Lower leg skin (tissue), 4 donors: ENCODE results near the gene GALNT12. TPM values are rescaled to one million over a fixed set of nuclear protein-coding genes. Genes with fewer than 3 reads are reported as not detected.
A peak's percentile ranks its signal among the peaks of the same experiment; 100 is the strongest.

ENCODE experiments used
- DNase-seq, 2 donors: peaks; one replicate each; pipeline ENCODE4 v3.0.0-alpha.2; 2019; ENCODE audit warnings: low spot score in 2 of 2
- H3K4me3 ChIP-seq: fragments of 200-600 bp; sonication (generic); 2 replicates; pipeline ENCODE4 v1.5.1; 2017; ENCODE audit warnings: mild to moderate bottlenecking, low read depth; ENCODE audit not compliant: poor library complexity, severe bottlenecking
- POLR2A ChIP-seq, 2 donors: fragments of 450-650 bp; IDR thresholded peaks; one replicate each; pipeline ENCODE4 v1.6.1; 2016 to 2017; ENCODE audit warnings: antibody characterized with exemption in 2 of 2, mild to moderate bottlenecking in 1 of 2, moderate library complexity in 1 of 2
- WGBS, 2 donors: methylation state at CpG; one replicate each; pipeline ENCODE4 v1.1.5; 2018; 5-methylcytosine and 5-hydroxymethylcytosine counted together
- intact Hi-C: fragments of 100-400 bp; cut with DNase I; formaldehyde crosslinking; loops from one replicate; pipeline ENCODE4 v1.15.0; 2023; ENCODE audit warnings: low total_unique reads
- total RNA-seq, 4 donors: library from RNA; depleted of rRNA; stranded (reverse); fragments of >200 nt; gene quantifications; one replicate each; pipeline ENCODE4 v1.1.0, GENCODE V29; 2016
- TF ChIP-seq, protein P1 (sequence below), 3 donors: fragments of 450-650 bp; IDR thresholded peaks; one replicate each; pipeline ENCODE4 v1.5.1; 2016; ENCODE audit warnings: antibody characterized with exemption in 3 of 3, mild to moderate bottlenecking in 3 of 3, moderate library complexity in 2 of 3

Gene GALNT12
- total RNA-seq, 4 donors from 2014 or later = 4.9 to 8.5 (median 6.4) TPM

DNA sequence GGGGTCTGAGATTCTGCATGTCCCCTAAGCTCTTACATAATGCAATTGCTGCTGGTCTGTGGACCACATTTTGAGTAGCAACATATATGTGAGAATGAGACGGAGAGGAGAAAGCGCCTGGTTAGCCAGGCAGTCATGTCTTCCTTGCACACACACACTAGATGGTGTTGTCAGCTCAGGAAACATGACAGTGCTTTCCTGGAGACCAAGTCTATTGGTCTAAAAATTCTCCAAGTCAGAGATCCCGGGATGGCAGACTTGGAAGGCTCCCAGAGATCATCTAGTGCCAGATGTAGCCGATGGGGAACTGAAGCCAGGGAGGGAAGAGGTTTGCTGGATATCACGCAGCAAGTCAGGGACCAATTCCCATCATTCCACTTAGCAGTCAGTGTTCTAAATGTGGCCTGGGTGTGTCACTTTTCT is 53.4 kb downstream of the GALNT12 start:
- peak; percentile 61 to 91 for DNase-seq
- intact Hi-C loops = no loop called here
- TF ChIP-seq, protein P1, sequence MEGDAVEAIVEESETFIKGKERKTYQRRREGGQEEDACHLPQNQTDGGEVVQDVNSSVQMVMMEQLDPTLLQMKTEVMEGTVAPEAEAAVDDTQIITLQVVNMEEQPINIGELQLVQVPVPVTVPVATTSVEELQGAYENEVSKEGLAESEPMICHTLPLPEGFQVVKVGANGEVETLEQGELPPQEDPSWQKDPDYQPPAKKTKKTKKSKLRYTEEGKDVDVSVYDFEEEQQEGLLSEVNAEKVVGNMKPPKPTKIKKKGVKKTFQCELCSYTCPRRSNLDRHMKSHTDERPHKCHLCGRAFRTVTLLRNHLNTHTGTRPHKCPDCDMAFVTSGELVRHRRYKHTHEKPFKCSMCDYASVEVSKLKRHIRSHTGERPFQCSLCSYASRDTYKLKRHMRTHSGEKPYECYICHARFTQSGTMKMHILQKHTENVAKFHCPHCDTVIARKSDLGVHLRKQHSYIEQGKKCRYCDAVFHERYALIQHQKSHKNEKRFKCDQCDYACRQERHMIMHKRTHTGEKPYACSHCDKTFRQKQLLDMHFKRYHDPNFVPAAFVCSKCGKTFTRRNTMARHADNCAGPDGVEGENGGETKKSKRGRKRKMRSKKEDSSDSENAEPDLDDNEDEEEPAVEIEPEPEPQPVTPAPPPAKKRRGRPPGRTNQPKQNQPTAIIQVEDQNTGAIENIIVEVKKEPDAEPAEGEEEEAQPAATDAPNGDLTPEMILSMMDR (IDR thresholded peaks at IDR 0.05) = no peak
- TF ChIP-seq POLR2A (IDR thresholded peaks at IDR 0.05) = no peak
- 14% methylated on average over 5 of the region's 5 CpGs for WGBS, 2 donors
- H3K4me3 ChIP-seq = no peak overlapping the region

DNA sequence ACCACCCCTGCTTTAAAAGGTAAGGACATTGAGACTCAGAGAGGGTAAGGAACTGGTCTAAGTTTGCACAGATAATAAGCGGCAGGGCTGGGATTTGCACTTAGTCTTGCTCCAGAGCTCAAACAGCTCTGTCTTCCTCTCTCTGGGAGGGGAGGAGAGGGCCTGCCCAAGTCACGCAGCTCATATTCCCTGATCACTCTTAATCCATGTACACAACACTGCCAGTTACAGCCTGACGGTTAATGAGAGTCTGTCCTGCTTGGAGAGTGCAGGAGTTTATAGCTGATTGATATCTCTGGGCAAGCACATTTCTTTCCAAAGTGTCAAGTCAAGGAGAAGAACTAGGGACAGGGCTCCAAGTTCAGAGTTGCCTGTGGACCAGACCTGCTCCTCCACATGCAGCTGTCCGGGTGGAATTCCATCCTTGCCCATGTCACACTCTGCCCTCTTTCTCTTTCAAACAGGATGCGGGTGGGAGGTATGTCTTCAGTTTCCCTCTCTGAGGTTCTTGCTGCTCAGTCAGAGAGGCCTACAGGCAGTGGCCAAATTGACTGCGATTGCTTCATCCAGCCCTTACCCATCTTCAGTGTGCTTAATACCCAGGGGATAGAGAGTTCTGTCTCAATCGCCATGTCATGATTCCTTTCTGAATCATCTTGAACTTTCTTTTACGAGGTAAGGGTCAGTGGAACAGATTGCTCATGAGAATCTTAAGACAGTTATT is 54.5 kb downstream of the GALNT12 start:
- 54 to 62% methylated on average over 8 of the region's 8 CpGs for WGBS, 2 donors
- TF ChIP-seq POLR2A (IDR thresholded peaks at IDR 0.05) = no peak
- TF ChIP-seq, protein P1 (IDR thresholded peaks at IDR 0.05) = no peak
- H3K4me3 ChIP-seq = no peak overlapping the region
- peak; percentile 71 to 88 for DNase-seq
- intact Hi-C loops = no loop called here

DNA sequence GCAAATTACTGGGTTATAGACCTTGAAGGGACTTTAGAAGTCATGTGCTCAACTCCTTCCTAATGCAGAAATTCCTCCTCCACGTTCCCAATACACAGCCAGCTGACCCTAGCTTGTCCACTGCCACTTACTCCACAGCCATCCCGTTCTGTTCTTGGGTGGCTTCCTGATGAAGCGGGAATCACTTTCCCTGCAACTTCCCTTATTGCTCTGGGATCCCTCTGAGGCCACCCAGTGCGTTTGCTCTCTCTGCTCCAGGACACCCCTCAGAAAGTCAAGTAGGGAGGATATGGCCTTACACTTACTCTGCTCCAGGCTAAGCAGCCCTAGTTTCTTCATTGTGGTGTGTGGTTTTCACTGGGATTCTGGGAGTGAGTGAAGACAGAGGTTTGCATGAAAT is 55.5 kb downstream of the GALNT12 start:
- no peak for TF ChIP-seq POLR2A (IDR thresholded peaks at IDR 0.05)
- TF ChIP-seq, protein P1 (IDR thresholded peaks at IDR 0.05) = no peak
- H3K4me3 ChIP-seq = no peak overlapping the region
- intact Hi-C loops = no loop called here
- peak in 1 of 2 donors; percentile 78 for DNase-seq
- 62 to 63% methylated on average over 4 of the region's 4 CpGs for WGBS, 2 donors

DNA sequence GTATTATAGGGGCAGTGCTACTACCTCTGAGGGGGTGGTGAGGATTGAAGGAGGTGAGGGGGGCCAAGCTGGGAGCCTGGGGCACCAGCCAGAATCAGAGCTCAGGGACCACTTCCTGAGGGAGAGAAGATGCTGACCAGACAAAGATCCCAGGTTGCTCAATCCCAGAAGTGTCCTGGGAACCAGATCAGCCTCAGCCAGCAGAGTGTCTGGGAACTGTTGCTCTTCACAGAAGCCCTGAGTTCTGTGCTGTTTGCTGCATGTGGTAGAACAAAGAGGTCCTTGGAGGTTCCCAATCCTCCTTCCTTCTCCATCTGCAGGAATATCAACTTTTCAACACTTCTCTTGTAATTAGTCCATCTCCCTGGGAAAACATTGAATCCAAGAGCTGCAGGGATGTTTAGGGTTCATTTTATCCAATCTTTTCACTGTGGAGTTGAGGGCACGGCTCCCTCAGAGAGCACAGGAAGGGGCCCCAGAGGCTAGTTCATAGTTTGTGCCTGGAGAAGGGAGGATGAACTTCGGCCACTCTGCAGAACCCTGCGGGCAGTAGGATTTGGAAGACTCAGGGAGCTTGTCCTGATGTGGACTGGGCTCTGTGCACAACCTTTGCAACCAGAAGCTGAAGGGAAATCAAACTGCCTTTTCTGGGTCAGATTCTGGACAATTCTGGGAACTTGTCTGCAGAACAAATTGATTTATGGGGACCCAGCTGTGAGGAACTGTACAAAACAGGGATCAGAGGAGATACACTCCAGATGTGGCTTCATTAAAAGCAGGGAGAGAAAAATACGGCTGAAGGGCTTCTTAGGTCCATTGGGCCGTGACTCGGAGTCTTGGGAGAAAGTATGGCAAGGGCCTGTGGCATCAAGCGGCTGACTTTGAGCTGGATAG is 57.1 kb downstream of the GALNT12 start:
- DNase-seq = peak; percentile 49 to 86
- H3K4me3 ChIP-seq = no peak overlapping the region
- 70 to 72% methylated on average over 7 of the region's 7 CpGs for WGBS, 2 donors
- intact Hi-C loops = no loop called here
- no peak for TF ChIP-seq POLR2A (IDR thresholded peaks at IDR 0.05)
- TF ChIP-seq, protein P1 (IDR thresholded peaks at IDR 0.05) = no peak

DNA sequence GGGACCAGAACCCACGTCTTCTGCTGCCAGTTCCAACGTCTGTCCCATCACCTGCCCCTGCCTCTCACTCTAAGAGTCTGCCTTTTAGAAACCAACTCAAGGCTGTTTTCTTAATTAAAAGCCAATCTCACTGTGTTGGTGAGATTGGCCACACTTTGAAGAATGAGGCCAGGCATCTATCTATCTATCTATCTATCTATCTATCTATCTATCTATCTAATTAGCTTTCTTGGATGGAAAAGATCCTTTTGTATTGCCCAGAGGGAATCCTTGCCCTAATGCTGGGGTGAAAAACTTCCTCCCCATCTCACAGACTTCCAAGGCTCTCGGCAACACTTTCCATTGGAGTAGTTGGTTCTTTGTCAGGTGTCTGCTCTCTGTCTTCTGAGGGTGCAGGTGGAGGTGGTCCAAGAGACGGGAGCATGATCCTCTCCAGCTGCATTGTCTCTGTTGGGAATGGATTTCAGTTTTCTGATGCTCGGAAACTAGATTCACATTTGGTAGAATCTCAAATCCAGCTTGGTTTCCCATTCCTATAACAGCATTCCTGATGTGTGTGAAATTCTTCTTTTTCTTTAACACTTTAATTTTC is 57.9 kb downstream of the GALNT12 start:
- TF ChIP-seq, protein P1 (IDR thresholded peaks at IDR 0.05) = no peak
- no peak for TF ChIP-seq POLR2A (IDR thresholded peaks at IDR 0.05)
- no peak for DNase-seq
- intact Hi-C loops = no loop called here
- 80 to 81% methylated on average over 5 of the region's 5 CpGs for WGBS, 2 donors
- H3K4me3 ChIP-seq = no peak overlapping the region
